ENCODE results near the gene HYKK.
"Not testable (repeated sequence)": the region's sequence is repeated elsewhere in the genome, so short reads cannot be mapped to it uniquely, and the experiment has no call there.

Gene HYKK

DNA sequence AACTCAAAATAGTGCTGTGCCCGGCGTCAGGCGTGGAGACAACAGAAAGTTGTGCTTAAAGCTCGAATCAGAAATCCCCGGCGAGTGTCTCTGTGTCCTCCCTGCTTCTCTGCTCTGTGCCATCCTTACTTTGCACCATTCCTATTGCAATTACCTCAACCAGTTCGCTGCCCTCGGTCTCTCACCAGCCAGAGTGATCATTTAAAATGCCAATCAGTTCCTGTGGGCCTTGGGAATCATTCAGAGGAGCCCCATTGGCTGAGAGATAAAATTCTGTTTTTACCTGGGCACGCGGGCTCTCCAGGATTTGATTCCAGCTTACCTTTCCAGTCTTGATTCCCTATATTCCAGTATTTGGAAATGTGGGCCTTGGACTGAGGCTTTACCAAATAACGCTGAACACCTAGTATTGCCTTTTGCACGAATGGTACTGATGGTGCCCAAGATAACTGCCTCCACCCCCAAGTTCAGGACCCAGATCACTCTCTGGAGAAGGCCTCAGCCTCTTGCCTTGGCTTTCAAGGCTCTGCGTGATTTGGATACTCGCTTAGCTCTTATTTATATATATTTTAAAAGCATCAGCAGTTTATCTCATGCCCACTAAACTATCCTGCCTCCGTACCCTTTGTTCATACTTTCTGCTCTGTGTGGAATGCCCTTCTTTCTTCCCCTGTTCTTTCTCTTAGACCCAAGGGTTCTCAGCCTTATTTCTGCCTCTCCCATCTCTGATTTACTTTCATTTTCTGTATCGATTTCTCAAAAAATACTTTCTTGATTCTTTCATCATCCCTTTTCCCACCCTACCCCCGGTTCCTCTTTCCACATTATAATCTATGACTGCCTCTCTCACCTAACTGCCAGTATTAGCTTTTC lies 33.7 kb downstream of the HYKK start:
- peak; percentile 18; the same call in 1 of the 2 replicates for TF ChIP-seq POLR2A (IDR thresholded peaks at IDR 0.05; ENCODE audit: low read depth, low read length)
- TF ChIP-seq POLR2AphosphoS5 (IDR thresholded peaks at IDR 0.05; ENCODE audit: low read depth, low read length), result no peak
- DNase-seq (ENCODE audit: insufficient read length), result no peak
- FAIRE-seq, result no peak

GRCh38 chr15:78541744-78542034 lies 34.3 kb downstream of the HYKK start:
- no peak for TF ChIP-seq POLR2A (IDR thresholded peaks at IDR 0.05; ENCODE audit: low read depth, low read length)
- TF ChIP-seq POLR2AphosphoS5 (IDR thresholded peaks at IDR 0.05; ENCODE audit: low read depth, low read length), result no peak
- TF ChIP-seq TAF1 (IDR thresholded peaks at IDR 0.05; ENCODE audit: borderline replicate concordance, low read depth, low read length), result no peak
- DNase-seq (ENCODE audit: insufficient read length) (no peak), FAIRE-seq (no peak)

- TF ChIP-seq TAF1 (IDR thresholded peaks at IDR 0.05; ENCODE audit: borderline replicate concordance, low read depth, low read length), result no peak
- no peak for TF ChIP-seq POLR2AphosphoS5 (IDR thresholded peaks at IDR 0.05; ENCODE audit: low read depth, low read length)
- TF ChIP-seq POLR2A (IDR thresholded peaks at IDR 0.05; ENCODE audit: low read depth, low read length), result no peak
- no peak for FAIRE-seq
- no peak for DNase-seq (ENCODE audit: insufficient read length)
Observed at GRCh38 chr15:78542647-78543046, 35.3 kb downstream of the HYKK start.

DNA sequence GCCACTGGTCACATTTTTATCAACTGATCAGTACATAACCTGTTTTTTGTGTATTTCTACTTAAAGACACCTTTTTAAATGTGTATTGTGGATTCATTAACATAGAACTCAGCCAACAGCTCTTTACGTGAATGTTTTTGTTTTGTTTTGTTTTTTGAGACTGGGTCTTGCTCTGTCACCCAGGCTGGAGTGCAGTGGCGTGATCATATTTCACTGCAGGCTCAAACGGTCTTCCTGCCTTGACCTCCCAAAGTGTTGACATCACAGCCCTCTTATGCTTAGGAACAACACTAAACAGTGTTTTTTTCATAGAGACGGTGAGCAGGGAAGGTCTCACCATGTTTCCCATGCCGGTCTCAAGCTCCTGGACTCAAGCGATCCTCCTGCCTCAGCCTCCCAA lies 42.8 kb downstream of the HYKK start:
- FAIRE-seq, result no peak
- no peak for DNase-seq (ENCODE audit: insufficient read length)
- no peak for TF ChIP-seq TAF1 (IDR thresholded peaks at IDR 0.05; ENCODE audit: borderline replicate concordance, low read depth, low read length)
- TF ChIP-seq POLR2A (IDR thresholded peaks at IDR 0.05; ENCODE audit: low read depth, low read length), result no peak
- TF ChIP-seq POLR2AphosphoS5 (IDR thresholded peaks at IDR 0.05; ENCODE audit: low read depth, low read length), result no peak; the same call in 1 of the 2 replicates

- DNase-seq (ENCODE audit: insufficient read length) (no peak), FAIRE-seq (no peak)
- no peak for TF ChIP-seq TAF1 (IDR thresholded peaks at IDR 0.05; ENCODE audit: borderline replicate concordance, low read depth, low read length)
- TF ChIP-seq POLR2AphosphoS5 (IDR thresholded peaks at IDR 0.05; ENCODE audit: low read depth, low read length), result peak; percentile 6; the same call in 1 of the 2 replicates
- TF ChIP-seq POLR2A (IDR thresholded peaks at IDR 0.05; ENCODE audit: low read depth, low read length), result 0 out of 2 replicates have a peak, but pooled peaks have one; percentile 39
Observed at GRCh38 chr15:78550815-78551214, 43.4 kb downstream of the HYKK start.

- FAIRE-seq (no peak), DNase-seq (ENCODE audit: insufficient read length) (no peak)
- TF ChIP-seq POLR2A (IDR thresholded peaks at IDR 0.05; ENCODE audit: low read depth, low read length) (no peak), POLR2AphosphoS5 (IDR thresholded peaks at IDR 0.05; ENCODE audit: low read depth, low read length) (no peak), TAF1 (IDR thresholded peaks at IDR 0.05; ENCODE audit: borderline replicate concordance, low read depth, low read length) (no peak)
Observed at GRCh38 chr15:78551902-78552301, 44.5 kb downstream of the HYKK start.

- TF ChIP-seq TAF1 (IDR thresholded peaks at IDR 0.05; ENCODE audit: borderline replicate concordance, low read depth, low read length), result no peak
- no peak for TF ChIP-seq POLR2AphosphoS5 (IDR thresholded peaks at IDR 0.05; ENCODE audit: low read depth, low read length)
- no peak for TF ChIP-seq POLR2A (IDR thresholded peaks at IDR 0.05; ENCODE audit: low read depth, low read length)
Observed at GRCh38 chr15:78552597-78552996, 45.2 kb downstream of the HYKK start.

GRCh38 chr15:78560201-78560600 lies 52.8 kb downstream of the HYKK start:
- DNase-seq (ENCODE audit: insufficient read length); FAIRE-seq: not testable (repeated sequence)

More at GRCh38 chr15:78552597-78552996, 45.2 kb downstream of the HYKK start:
- DNase-seq (ENCODE audit: insufficient read length) (no peak), FAIRE-seq (no peak)

GRCh38 chr15:78561490-78561889 lies 54.1 kb downstream of the HYKK start:
- TF ChIP-seq POLR2A (IDR thresholded peaks at IDR 0.05; ENCODE audit: low read depth, low read length), result no peak
- TF ChIP-seq POLR2AphosphoS5 (IDR thresholded peaks at IDR 0.05; ENCODE audit: low read depth, low read length), result no peak
- no peak for TF ChIP-seq TAF1 (IDR thresholded peaks at IDR 0.05; ENCODE audit: borderline replicate concordance, low read depth, low read length)

DNA sequence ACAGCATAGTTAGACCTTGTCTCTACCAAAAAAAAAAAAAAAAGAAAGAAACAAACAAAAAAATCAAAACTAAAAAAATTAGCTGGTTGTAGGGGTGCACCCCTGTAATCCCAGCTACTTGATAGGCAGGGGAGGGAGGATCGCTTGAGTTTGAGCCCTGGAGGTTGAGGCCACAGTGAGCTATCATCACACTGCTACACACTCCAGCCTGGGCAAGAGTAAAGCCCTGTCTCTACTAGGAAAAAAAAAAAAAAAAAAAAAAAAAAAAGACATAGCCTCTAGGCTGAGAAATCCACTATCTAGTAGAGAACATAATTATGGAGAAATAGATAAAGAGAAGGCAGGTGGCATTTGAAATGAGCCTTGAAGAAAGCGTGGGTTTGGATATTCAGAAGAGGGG lies 55.7 kb downstream of the HYKK start:
- TF ChIP-seq TAF1 (IDR thresholded peaks at IDR 0.05; ENCODE audit: borderline replicate concordance, low read depth, low read length) (no peak), POLR2AphosphoS5 (IDR thresholded peaks at IDR 0.05; ENCODE audit: low read depth, low read length) (no peak), POLR2A (IDR thresholded peaks at IDR 0.05; ENCODE audit: low read depth, low read length) (no peak)
- no peak for FAIRE-seq
- DNase-seq (ENCODE audit: insufficient read length), result no peak

More at GRCh38 chr15:78561490-78561889, 54.1 kb downstream of the HYKK start:
- DNase-seq (ENCODE audit: insufficient read length), result no peak
- no peak for FAIRE-seq

- TF ChIP-seq TAF1 (IDR thresholded peaks at IDR 0.05; ENCODE audit: borderline replicate concordance, low read depth, low read length), result no peak
- no peak for TF ChIP-seq POLR2AphosphoS5 (IDR thresholded peaks at IDR 0.05; ENCODE audit: low read depth, low read length)
- TF ChIP-seq POLR2A (IDR thresholded peaks at IDR 0.05; ENCODE audit: low read depth, low read length), result no peak
- no peak for FAIRE-seq
- DNase-seq (ENCODE audit: insufficient read length), result no peak
Observed at GRCh38 chr15:78564743-78565096, 57.3 kb downstream of the HYKK start.

- DNase-seq (ENCODE audit: insufficient read length) (peak; percentile 73), FAIRE-seq (peak; percentile 69)
- TF ChIP-seq POLR2A (IDR thresholded peaks at IDR 0.05; ENCODE audit: low read depth, low read length), result peak; percentile 77
- TF ChIP-seq POLR2AphosphoS5 (IDR thresholded peaks at IDR 0.05; ENCODE audit: low read depth, low read length), result peak; percentile 83
- TF ChIP-seq TAF1 (IDR thresholded peaks at IDR 0.05; ENCODE audit: borderline replicate concordance, low read depth, low read length), result 0 out of 2 replicates have a peak, but pooled peaks have one; percentile 52
Observed at GRCh38 chr15:78565097-78565950, 57.9 kb downstream of the HYKK start, which contains the start of gene CHRNA5. TSS of gene CHRNA5 (plus strand) at chr15:78565520. CDS start at chr15:78565720, 200 bp downstream.
